ENCODE measurements around the gene KCNMA1.

- TF ChIP-seq REST (IDR thresholded peaks at IDR 0.05; ENCODE audit: low read depth), result no peak
- no peak for TF ChIP-seq EP300 (IDR thresholded peaks at IDR 0.05; ENCODE audit: borderline replicate concordance)
- TF ChIP-seq, protein P1, sequence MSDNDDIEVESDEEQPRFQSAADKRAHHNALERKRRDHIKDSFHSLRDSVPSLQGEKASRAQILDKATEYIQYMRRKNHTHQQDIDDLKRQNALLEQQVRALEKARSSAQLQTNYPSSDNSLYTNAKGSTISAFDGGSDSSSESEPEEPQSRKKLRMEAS (IDR thresholded peaks at IDR 0.05), result no peak
- TF ChIP-seq EGR1 (IDR thresholded peaks at IDR 0.05), result no peak
- no peak for TF ChIP-seq FOXM1 (IDR thresholded peaks at IDR 0.05; ENCODE audit: borderline replicate concordance, low read depth)
- TF ChIP-seq RAD21 (IDR thresholded peaks at IDR 0.05; ENCODE audit: low read depth), result no peak
- no peak for TF ChIP-seq USF1 (IDR thresholded peaks at IDR 0.05)
- no peak for TF ChIP-seq TAF1 (IDR thresholded peaks at IDR 0.05; ENCODE audit: low read depth)
- TF ChIP-seq YY1 (IDR thresholded peaks at IDR 0.05; ENCODE audit: low read depth), result no peak
Observed at GRCh38 chr10:77168161-77168560, 469.4 kb downstream of the KCNMA1 start.

All from Ishikawa (cell line).